ENCODE data around the gene SLC9A7. TPM values are rescaled to one million over a fixed set of nuclear protein-coding genes. Genes with fewer than 3 reads are reported as not detected.

Gene SLC9A7
- total RNA-seq, 1 experiment from 2014 or later, result 20.9 TPM

- Histone ChIP-seq H3K4me2 (no peak overlapping the region), H3K27me3 (ENCODE audit: insufficient read depth, low read depth) (no peaks in the 10 kb centered on the region), H3K9me3 (ENCODE audit: insufficient read depth, low read depth) (no peaks in the 10 kb centered on the region), H3K79me2 (ENCODE audit: low read depth) (peaks cover 10% of the 10 kb centered on the region), H2AFZ (no peak overlapping the region), H3K27ac (no peak overlapping the region), H4K20me1 (ENCODE audit: insufficient read depth) (no peaks in the 10 kb centered on the region), H3K4me3 (no peak overlapping the region), H3F3A (ENCODE audit: insufficient read depth, low read depth) (no peaks in the 10 kb centered on the region; the same call in 1 of the 2 replicates), H3K36me3 (ENCODE audit: low read depth) (no peaks in the 10 kb centered on the region), H3K4me1 (replicated peaks; ENCODE audit: insufficient read depth) (peaks cover 3% of the 10 kb centered on the region; the same call in 1 of the 2 replicates), H3K9me2 (ENCODE audit: insufficient read depth) (no peaks in the 10 kb centered on the region)
- ChIA-PET CTCF (no interaction called here), POLR2A (ENCODE audit: unreplicated experiment) (no interaction called here)
- intact Hi-C loops (cut with micrococcal nuclease; ENCODE audit: unreplicated experiment), result loop anchor here (10.0 kb wide), 1 partner anchor 69 kb away; the partner anchor contains the start of gene SLC9A7
- TF ChIP-seq EZH2 (IDR thresholded peaks at IDR 0.05; ENCODE audit: low read depth) (no peak), CTCF (conservative IDR thresholded peaks at IDR 0.05) (peak; percentile 46)
- no peak for DNase-seq
- BruUV-seq (replicated peaks), result no TSS peak
These were observed 72.8 kb downstream of the SLC9A7 start for GRCh38 chrX:46686003-46686645.

DNA sequence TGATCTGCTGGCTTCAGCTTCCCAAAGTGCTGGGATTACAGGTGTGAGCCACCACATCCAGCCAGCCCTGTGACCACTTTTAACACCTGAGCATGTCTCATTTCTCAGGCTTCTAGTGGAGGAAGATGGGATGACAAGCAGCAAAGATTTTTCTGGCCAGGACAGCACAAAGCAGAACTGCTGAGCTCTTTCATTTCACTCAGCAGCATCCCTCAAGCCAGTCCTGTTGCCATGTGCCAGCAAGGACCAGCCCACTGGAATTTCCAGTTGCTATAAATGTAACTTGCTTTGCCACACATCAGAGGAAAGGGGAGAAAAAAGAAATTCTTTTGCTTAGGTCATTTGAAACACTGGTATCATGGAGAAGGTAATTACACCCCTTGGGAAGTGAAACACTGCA is 75.9 kb downstream of the SLC9A7 start:
- H3K4me2 ChIP-seq, result no peak overlapping the region
- no peaks in the 10 kb centered on the region for H4K20me1 ChIP-seq (ENCODE audit: insufficient read depth)
- H3K79me2 ChIP-seq (ENCODE audit: low read depth), result peaks cover 10% of the 10 kb centered on the region
- no peak for DNase-seq
- TF ChIP-seq EZH2 (IDR thresholded peaks at IDR 0.05; ENCODE audit: low read depth), result no peak
- no peak for TF ChIP-seq CTCF (conservative IDR thresholded peaks at IDR 0.05)
- no peaks in the 10 kb centered on the region for H3K27me3 ChIP-seq (ENCODE audit: insufficient read depth, low read depth)
- H3K9me3 ChIP-seq (ENCODE audit: insufficient read depth, low read depth), result no peaks in the 10 kb centered on the region
- H3K4me1 ChIP-seq (replicated peaks; ENCODE audit: insufficient read depth), result peaks cover 3% of the 10 kb centered on the region; the same call in 1 of the 2 replicates
- H3K4me3 ChIP-seq, result no peak overlapping the region
- H3K9me2 ChIP-seq (ENCODE audit: insufficient read depth), result no peaks in the 10 kb centered on the region
- intact Hi-C loops (cut with micrococcal nuclease; ENCODE audit: unreplicated experiment), result loop anchor here (10.0 kb wide), 1 partner anchor 72 kb away; the partner anchor contains the start of gene SLC9A7
- H3K27ac ChIP-seq, result no peak overlapping the region
- no peak overlapping the region for H2AFZ ChIP-seq
- CTCF ChIA-PET, result no interaction called here
- BruUV-seq (replicated peaks), result no TSS peak
- POLR2A ChIA-PET (ENCODE audit: unreplicated experiment), result no interaction called here
- H3K36me3 ChIP-seq (ENCODE audit: low read depth), result no peaks in the 10 kb centered on the region
- no peaks in the 10 kb centered on the region; the same call in 1 of the 2 replicates for H3F3A ChIP-seq (ENCODE audit: insufficient read depth, low read depth)

DNA sequence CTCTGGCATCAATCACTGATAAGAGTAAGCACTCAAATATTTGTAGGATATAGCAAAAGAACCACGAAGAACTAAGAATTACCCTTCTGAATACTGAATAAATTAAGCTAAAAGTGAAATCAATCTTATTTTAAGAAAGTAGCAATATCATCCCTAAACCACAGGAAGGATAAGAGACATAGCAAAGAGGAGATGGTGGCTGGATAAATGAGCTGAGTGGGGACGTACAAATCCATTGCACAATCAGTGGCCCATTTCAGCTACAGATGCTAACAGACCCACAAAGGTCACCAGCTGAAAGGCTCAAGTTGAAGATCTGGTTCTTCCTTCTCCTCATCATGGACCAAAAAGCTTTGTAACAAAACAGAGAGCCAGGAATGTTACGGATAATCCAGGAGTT is 77.1 kb downstream of the SLC9A7 start:
- Histone ChIP-seq H3K79me2 (ENCODE audit: low read depth) (peaks cover 6% of the 10 kb centered on the region), H3K36me3 (ENCODE audit: low read depth) (no peaks in the 10 kb centered on the region), H3K4me2 (no peak overlapping the region), H3K4me3 (no peak overlapping the region), H3K9me2 (ENCODE audit: insufficient read depth) (no peaks in the 10 kb centered on the region), H2AFZ (no peak overlapping the region), H3F3A (ENCODE audit: insufficient read depth, low read depth) (no peaks in the 10 kb centered on the region), H3K27me3 (ENCODE audit: insufficient read depth, low read depth) (no peaks in the 10 kb centered on the region), H4K20me1 (ENCODE audit: insufficient read depth) (no peaks in the 10 kb centered on the region), H3K4me1 (replicated peaks; ENCODE audit: insufficient read depth) (no peaks in the 10 kb centered on the region), H3K27ac (no peak overlapping the region), H3K9me3 (ENCODE audit: insufficient read depth, low read depth) (no peaks in the 10 kb centered on the region)
- TF ChIP-seq EZH2 (IDR thresholded peaks at IDR 0.05; ENCODE audit: low read depth) (no peak), CTCF (conservative IDR thresholded peaks at IDR 0.05) (no peak)
- DNase-seq, result no peak
- BruUV-seq (replicated peaks), result no TSS peak
- POLR2A ChIA-PET (ENCODE audit: unreplicated experiment), result no interaction called here
- CTCF ChIA-PET, result no interaction called here
- intact Hi-C loops (cut with micrococcal nuclease; ENCODE audit: unreplicated experiment), result loop anchor here (10.0 kb wide), 1 partner anchor 73 kb away; the partner anchor contains the start of gene SLC9A7
